Left forelimb (tissue), 1 donor: ENCODE data around the gene PLS3.

ENCODE experiments used
- DNase-seq: peaks from one replicate; pipeline ENCODE4 v3.0.0-alpha.2; 2018; ENCODE audit warnings: low spot score

Gene PLS3

DNA sequence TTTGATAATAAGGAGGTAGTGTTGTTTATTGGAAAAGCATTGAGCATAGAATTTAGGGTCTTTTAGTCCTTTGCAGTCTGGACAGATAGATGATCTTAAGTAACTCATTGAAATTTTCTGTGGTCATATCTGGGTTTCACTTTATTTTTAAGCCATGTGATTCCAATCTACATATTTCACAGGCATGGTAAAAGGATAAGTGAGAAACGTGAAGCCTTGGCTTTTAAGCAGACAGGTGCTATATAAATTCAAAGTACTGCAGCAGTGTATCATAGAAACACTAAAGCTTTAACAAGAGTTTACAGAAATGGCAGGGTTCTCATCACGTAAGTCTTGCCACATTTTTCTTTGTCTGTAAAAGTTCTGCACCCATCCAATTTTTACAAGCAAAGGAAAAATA lies 4.9 kb downstream of the PLS3 start:
- no peak for DNase-seq

DNA sequence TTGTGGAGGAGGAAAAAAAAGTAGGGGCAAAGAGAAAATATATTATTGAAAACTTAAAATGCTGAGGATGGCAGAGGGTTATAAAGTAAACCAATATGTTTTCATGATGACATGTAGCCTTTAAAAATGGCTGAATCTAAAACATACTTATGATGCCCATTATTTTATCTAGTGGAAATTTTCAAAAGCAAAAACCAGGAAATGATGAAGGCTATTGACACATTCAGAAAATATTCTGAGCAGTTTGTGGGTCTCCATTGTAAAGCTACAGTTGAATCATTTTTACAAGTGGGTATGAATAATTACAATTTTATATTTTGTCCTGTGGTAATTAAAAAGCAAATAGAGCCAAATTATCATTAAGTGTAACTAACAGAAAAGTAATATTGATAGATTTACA lies 10.7 kb downstream of the PLS3 start:
- DNase-seq: no peak

DNA sequence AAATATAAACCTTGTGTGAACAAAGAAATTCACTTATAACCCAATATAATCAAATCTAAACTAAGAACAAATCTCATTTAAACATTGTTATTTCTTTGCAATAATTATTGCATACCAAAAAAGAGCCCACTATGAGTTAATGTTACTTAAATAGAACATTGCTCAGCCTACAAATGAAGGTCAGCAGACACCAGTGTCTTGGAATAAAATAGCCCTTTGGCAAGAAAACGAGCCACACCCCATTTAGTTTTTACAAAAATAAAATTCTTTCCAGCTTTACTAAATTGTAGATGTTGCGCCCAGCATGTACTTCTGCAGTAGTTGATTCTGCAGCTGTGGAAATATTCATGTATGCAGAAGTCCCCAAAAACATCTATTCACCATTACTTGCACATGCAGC lies 12.2 kb downstream of the PLS3 start:
- no peak for DNase-seq

DNA sequence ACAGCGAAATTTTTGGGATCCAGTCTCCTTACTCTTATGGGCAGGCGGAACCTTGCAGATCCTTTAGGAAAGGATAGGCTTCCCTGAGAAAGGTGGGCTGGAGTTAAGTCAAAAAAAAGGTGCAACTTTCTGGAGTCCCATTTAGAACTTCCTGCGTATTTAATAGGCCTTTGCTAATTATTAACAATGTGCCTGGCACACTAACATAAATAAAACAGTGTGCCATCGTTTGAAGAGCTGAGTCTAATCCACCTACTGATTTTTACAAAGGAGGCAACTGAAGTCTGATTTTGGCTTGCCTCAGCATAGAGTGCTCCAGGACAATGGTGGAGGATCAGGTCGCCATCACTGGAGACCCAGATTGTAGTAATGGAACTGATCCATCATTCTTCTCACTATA lies 15.7 kb downstream of the PLS3 start:
- no peak for DNase-seq

DNA sequence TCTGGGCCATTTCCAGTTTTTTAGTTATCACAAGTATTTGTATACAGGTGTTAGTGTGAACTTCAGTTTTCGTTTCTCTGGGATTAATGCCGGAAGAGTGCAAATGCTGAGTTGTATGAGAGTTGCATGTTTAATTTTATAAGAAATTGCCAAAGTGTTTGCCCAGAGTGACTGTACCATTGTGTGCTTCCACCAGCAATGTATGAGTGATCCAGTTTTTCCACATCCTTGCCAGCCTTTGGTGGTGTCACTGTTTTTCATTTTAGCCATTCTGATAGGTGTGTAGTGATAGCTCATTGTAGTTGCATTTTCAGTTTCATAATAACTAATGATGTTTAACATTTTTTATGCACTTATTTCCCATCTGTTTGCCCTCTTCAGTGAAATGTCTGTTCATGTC lies 18.4 kb downstream of the PLS3 start:
- no peak for DNase-seq

DNA sequence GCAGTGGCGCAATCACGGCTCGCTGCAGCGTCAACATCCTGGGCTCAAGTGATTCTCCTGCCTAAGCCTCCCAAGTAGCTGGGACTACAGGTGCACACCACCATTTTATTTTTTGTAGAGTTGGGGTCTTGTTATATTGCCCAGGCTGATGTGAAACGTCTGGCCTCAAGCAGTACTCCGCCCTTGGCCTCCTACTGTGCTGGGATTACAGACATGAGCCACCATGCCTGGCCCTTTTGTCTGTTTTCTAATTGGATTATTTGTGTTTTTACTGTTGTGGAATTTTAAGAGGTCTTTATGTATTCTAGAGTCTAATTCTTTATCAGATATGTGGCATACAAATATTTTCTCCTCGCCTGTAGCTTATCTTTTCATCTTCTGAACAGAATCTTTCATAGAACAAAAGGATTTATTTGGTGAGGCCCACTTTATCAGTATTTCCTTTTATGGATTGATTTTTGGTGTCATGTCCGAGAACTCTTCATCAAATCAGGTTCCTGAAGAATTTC lies 18.9 kb downstream of the PLS3 start:
- DNase-seq: no peak

DNA sequence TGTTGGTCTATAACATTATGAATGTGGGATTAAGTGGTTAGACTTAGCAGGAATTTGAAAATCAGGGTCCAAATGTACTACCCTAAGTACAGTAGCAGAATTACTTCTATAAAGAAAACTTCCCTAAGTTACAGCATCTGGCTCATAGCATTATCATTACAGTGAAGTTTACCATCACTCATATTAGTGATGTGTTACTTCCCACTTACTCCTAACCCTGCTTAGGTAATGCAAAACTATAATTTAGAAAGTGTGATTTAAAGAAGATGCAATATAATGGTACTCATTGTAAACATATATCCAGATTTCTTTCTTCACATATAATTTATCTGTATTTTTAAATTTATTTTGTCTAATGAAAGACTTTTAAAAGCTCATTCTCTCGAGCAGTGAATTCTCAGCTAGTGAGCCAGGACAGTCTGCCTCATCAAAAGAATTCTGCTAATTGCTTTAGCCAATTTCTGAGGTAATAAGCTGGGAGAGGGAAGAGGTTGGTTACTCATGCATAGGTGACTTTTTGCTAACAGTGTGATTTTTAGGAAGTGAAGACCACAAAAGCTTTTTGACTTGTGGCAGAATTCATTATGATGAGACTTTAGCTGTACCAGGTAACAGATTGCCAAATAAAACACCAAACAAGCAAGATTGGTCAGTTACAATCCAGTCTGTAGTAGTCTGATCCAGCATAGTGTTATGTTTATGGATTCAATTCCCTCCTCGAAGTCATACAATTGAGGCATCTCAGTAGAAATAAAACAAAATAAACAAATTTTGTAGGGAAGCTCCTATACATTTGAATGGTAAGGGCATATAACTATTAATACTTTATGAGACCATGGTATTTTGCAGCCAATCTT lies 21.0 kb downstream of the PLS3 start:
- no peak for DNase-seq

DNA sequence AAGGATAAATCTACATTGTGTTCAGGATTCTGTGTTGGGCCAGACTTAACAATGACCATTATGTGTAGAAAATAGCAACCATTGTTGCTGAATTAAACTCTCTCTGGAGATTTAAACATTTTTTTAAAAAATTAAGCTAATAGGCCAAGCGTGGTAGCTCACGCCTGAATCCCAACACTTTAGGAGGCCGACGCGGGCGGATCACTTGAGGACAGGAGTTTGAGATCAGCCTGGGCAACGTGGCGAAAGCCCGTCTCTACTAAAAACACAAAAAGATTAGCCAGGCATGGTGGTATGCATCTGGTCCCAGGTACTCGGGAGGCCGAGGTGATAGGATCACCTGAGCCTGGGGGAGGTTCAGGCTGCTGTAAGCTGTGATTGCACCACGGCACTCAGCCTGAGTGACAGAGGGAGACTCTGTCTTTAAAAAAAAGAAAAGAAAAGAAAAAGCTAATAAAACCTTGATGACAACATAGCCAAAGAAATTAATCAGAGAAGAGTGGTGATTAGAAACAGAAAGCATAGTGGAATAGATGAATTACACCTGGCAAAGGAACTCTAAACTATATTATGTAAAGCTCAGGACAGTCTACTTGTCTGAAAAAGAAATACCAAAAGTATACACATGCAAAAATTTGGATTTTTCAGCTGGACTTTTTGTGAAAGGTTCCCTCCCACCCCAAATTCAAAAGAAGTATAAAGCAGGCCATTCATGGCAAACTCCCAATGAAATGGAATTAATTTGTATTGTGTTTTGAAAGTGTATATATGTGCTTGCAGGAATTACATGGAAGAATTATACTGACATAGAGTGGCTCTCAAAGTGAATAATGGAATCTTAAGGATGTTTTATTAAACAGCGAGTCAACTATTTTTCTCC lies 21.9 kb downstream of the PLS3 start:
- no peak for DNase-seq

DNA sequence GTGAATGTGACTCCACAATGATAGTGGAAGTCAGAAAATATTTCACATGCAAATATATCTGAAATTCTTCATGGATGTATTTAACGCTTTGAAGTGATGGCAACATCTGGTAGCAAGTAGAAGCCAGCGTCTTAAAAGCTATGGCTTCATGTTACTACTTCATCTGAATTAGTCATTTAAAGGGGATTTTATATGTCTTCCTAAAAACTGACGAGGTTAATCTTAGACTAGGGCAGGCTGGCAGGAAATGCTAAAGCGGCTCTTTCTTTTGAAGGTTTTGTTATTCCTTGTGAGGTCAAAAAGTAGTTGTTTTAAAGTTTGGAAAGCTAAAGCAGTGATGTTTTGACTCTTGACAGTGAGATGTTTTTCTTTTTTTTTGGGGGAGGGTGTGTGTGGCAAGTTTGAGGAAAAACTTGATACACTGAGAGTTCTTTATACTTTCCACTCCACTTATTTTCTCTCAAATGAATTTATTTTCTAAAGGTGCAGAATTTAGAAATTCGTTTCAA lies 22.6 kb downstream of the PLS3 start:
- DNase-seq: no peak

DNA sequence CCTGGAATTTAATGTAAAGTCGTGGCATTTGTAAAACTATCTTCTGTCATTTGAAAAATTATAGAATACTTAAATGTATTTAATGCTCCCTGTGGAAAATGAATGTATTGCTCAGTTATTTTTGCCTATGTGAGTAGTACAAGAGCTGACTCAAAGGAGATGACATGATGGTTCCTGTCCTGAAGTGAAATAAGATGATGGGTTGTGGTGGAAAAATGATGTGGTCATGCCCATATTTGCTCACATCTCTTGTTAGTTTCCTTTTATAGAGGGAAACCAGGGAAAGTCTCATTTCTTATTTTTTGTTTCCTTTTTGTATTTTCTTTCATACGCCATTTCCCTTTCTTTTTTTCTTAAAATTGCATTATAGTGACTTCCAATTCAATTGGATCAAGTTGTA lies 23.7 kb downstream of the PLS3 start:
- no peak for DNase-seq

DNA sequence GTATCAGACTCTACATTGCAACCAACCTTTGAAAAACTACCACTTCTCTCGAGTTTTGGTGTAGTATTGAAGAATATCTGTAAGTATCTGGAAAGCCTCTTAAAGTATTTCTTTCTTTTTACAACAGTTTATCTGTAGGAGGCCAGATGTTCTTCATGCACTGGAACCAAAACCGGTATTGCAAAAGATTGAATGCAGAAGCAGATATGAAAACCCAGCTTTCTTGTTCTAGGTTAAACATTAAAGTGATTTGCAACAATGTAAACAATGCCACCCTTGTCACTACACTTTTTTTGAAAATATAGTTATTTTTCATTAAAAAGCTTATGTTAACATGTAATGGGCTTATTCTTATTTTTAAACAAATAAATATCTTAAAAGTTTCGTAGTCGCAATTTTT lies 27.2 kb downstream of the PLS3 start:
- DNase-seq: no peak

DNA sequence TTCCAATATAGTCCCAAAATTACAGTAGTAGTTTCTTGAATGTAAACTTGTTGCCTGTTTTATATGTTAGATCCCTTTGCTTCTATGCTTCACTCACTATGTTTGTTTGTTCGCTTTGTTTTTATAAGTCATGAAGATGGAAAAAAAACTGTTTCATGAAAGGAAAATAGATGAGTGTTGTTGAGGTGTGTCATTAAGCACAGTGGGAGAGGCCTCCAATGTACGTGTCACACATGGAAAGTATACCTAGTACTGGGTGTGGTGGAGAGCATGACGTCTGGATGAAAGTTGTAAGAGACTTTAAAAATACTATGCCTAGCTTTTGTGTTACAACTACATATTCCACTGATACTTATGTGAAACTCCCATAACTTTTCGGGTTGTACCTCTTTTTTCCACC lies 28.4 kb downstream of the PLS3 start:
- no peak for DNase-seq

DNA sequence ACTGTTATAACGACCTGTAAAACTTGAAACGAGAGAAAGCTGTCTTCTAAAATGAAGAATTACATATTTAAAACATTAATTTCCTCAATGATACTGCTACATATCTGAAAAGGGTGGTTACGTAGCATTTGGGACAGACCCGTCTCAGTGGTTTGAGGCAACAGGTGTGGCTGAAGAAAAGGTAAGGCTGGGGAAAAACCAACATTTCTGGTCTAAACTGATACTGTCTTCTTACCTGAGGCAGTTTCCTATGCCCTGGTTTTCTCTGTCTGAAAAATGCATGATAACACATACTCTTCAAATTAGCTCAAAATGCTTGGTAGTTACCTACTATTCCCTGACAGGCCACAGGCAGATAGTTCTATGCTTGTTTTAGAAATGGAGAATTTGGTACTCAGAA lies 30.4 kb downstream of the PLS3 start:
- no peak for DNase-seq

DNA sequence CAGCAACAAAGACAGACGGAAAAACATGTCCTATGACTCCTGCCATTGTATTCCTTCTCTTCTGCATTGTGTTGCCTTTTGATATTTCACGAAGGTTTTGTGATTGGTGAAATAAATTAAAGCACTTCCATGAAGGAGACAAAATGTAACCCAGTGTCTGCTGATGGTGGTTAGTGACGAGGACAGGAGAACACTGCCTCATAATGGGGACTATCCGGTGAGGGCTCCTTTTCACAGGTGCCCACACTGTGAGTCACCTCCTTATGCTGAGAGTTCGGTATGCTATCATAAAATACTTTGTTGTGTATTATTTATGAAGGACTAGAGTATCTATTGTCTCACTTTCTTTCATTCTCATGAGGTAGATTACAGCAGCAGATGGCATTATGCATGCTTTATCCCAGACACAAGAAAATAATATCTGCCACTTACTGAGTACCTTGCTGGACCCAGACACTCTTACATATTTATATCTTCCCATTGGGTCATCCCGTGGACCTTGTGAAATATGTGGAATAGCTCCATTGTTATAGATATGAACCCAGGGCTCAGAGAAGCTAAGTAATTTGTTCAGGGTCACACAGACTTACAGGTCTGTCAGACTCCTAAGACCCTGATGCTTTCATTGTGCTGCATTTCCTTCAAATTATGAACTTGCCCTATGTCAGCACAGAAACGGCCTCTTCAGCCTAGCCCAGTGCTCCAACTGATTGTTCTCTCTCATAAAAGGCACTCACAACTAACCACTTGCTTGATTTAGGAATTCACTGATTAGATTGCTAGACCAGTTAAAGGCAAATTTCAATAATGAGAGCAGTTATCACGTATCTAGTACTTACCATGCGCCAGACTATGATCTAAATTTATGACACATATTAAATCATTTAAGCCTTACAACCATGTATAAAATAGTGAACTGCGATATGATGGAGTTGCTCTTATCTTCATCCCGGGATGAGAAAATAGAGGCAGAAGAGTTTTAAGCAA lies 31.2 kb downstream of the PLS3 start:
- DNase-seq: no peak

DNA sequence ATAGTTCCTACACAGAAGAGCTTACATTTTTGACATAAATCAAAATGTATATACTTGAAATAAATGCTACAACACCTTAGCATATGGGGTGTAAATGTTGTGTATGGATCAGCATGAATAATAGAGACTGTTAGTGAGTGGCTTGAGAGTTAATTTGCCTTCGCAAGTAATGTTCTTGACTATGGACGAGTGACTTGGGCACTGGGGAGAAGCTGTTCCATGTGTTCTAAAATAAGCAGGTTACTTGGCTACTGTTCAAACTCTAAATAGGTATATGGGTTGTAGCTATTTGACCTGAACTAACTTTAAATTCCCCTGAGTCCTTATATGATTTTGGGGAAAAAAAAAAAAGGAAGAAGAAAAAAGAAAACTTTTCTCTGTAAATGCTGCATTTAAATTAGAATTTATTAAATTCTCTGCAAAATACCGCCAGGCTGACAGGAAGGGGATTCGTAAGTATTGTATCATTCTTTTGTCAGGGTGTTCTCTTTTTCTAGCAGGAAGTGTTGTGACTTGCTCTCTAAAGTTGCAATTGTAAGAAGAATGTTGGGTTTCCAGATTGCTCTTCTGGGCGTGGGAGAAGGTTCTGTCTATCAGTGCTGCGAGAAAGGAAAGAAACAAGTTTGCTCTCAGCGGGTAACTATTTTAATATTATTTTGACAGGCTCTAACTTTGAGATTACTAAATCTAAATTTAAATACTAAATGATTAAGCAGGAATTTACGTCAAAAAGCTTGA lies 32.2 kb downstream of the PLS3 start:
- no peak for DNase-seq

DNA sequence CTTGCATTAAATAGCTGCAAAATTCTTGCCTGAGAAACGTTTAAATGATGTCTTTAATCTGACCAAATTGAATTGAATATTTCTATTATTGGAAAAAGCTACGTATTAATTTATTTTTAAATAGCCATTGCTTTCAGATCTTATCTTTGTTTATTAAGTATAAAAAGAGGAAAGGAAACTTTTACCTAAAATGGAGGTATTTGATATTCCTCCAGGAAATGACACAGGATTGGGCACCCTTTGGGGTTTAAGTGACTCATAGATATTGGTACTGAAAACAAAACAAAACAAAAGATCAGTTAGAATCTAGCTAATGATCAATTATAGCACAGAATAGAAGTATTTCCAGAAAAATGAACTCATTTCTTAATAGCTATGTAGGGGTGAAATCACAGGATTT lies 34.1 kb downstream of the PLS3 start:
- DNase-seq: no peak

DNA sequence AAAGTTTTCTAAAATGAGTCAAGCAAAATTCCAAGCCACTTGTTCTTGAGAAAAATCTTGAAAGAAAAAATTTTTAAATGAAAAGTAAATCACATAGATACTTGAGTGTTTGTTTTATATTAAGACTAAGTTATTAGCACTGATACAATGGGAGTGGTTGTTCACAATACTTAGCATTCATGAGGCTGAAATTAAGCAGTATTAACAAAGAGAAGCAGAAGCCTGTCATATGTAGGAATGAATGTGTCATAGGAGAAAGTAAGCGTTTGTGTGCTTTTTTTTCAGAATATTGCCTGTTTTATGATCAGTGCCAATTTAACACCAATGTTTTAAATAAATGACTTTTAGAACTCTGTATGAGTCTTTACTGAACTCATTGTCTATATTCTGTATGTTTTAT lies 37.6 kb downstream of the PLS3 start:
- no peak for DNase-seq

DNA sequence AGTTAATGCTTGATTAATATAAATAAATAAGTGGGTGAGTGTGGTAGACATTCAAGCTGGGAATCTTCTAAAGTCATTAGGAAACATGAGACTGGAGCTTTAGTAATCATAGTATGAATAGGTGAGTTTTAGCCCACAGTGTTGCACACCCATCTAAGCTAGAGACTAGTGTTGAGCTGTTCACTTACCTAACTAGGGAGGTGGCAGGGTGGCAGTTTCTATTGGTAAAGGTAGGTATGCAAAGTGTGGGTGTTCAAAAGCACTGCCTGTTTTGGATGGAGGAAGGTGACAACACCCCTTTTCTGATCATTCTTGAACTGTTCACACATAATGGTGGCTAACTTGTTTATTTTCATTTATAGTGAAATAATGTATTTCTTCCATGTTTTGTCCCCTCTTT lies 41.3 kb downstream of the PLS3 start:
- no peak for DNase-seq

DNA sequence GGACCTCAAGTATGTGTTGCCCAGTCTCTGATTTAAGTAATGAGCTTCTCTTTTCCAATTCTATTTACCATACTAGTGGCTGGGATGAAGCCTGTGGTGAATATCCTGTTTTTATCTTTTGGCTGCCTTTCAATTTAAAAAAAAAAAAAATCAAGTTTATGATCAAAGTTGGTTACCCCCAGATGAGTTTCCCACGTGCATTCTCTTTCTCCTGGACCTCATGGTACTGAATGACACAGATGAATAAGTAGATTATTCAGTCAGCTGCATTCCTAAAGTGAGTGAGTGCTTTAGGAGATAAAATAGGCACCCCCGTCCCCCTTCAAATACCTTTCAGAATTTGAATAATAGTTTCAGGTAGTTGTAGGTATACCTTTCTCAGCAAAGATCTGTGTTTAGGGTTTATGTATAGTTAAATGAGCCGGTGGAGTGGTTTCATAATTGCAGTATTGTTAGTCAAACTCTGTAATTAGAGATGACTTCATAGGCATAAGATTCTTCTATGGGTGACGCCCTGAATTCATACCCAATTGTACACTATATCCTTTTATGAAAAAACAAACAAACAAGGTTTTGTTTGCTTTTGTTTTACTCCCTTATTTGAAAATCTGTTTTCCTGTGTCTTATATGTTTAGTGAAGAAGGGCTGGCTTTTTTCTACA lies 41.9 kb downstream of the PLS3 start:
- DNase-seq: no peak

DNA sequence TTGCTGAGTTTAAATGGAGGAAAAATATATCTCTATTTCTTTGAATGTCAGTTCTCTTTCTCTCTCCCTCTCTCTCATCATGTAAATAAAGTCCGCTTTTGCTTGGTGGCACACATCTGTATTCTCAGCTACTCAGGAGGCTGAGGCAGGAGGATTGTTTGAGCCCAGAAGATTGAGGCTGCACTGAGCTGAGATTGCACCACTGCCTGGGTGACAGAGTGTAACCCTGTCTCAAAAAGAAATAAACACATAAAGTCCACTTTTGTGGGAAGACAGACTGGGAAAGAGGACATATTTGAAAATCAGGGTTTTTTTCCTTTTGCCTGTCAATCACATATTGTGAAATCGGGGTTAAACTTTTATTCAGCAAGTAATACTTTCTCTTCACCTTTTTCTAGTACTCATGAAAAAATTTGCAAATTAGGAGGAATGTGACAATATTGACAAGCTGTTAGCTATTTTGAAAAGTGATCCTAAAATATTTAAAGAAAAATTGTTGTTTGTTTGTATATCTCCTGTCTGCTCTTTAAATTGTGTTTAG lies 42.6 kb downstream of the PLS3 start:
- no peak for DNase-seq
